NK-92 treated with Interleukin-12 subunit alpha and Interleukin-12 subunit beta, amount 100 ng/mL, for 24 hours (cell line): ENCODE results near the gene SNTG2.

Experiments used
- DNase-seq: peaks from one replicate; lab custom pipeline; 2025; lab: John Stamatoyannopoulos, UW

Gene SNTG2

DNA sequence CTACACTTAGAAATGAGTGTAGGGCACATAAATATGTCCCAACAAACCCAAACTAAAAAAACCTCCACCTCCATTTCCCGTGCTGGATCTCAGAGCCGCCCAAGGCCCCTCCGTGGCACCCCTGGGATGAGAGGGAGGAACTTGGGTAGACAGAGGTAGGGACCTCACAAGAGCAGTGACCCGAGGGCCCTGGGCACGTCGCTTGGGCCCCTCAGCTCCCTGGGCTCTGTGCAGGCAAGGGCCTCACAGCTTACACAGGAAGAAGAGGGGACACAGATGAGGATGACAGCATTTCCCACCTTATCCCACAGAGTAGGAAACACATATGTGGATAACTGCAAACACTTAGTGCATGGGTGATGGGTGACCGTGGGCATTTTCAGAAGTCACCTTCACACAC is 368.7 kb downstream of the SNTG2 start:
- DNase-seq, result no peak

DNA sequence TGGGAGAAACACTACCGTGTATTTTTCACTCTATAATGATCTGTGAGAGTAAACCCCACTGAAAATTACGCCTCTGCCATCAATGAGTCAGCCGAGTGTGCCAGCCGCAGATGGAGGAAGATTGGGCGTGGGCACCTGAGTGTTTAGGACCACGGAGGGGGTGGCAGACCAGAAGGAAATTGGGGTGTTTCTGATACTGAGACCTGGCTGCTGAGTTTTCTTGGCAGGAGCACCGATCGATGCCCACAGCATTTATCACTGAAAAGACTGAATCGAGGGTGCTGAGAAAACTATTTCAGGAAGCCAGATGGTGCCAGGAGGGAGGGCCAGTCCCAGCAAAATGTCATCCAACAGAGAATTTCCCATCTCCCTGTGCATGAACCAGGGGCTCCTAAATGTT is 370.7 kb downstream of the SNTG2 start:
- no peak for DNase-seq

DNA sequence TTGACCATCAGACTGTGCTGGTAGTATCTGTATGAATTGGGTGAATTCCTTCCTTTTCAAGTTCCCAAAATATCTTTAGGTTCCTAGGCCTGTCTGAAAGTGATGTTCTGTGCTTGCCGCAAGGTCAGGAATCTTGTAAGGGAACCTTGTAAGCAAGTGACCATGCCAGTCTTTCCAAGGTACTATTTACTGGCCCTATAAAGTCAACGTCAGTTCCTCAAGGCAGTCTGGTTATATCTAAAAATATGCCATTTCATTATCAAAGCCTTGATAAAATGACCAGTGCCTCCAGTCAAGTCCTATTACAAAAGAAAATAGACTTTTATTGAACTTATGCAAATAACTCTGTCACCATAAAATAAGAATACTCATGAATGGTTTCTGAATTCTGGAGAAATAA is 374.2 kb downstream of the SNTG2 start:
- DNase-seq, result no peak

DNA sequence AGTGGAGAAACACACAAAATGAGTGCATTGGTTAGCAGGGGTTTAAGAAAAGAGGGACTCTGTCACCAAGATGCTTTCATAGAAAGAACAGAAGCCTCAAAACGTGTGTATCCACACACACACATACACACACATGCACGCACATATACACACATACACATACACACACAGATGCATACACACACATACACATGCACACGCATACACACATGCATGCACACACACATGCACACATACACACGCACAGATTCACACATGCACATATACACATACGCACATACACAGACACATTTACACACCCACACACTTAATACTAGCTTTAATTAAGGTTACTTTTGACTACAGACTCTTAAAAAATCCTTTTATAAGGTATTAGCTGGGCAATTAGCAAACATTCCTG is 378.0 kb downstream of the SNTG2 start:
- no peak for DNase-seq

DNA sequence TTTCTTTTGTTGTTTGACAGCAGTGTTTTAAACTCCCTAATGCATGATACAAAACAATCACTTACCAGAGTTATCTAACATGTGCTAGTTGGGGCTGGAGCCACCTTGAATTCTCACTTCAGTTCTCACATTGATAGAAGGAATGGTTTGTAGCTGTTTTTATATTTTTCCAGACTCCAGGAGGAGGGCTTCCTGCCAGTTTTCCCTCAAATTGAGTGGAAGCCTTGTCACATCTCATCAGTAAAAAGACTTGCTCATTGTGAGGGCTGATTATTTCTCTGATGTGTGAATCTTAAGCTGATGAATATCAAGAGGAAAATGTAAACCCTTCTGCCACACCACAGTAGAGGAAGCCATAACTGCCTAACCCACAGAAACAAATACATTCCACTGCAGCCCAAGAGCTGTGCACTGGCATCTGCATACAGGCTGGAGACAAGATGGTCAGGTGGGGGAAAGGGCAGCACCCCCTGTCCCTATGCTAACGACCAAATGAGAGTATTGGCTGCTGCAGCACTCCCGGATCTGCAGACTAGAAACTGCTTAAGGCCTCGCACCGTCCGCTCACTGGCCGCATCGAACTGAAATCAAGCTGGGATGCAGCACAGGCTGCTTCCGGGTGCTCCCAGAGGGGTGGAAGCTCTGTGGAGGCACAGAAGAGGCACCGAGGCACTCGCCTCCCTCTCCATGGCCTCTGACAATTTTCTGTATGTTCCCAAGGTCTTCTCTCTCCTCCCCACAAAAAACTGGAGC is 388.9 kb downstream of the SNTG2 start:
- DNase-seq, result no peak

DNA sequence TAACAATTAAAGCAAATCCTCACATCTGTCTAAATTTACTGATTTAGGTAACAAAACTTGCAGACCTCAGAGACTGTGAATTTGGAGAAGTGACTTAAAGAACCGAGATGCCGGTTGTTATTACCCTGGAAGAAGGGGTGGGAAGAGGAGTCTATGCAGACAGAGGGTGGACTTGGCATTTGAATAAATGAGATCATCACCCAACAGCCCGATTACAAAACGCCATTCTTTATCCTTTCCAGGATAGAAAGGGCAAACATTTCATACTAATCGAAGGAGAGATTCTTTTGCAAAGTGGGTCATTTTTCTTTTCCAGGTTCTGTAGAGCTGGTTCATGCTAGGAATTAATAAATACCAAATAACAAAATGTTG is 389.5 kb downstream of the SNTG2 start:
- DNase-seq, result no peak

DNA sequence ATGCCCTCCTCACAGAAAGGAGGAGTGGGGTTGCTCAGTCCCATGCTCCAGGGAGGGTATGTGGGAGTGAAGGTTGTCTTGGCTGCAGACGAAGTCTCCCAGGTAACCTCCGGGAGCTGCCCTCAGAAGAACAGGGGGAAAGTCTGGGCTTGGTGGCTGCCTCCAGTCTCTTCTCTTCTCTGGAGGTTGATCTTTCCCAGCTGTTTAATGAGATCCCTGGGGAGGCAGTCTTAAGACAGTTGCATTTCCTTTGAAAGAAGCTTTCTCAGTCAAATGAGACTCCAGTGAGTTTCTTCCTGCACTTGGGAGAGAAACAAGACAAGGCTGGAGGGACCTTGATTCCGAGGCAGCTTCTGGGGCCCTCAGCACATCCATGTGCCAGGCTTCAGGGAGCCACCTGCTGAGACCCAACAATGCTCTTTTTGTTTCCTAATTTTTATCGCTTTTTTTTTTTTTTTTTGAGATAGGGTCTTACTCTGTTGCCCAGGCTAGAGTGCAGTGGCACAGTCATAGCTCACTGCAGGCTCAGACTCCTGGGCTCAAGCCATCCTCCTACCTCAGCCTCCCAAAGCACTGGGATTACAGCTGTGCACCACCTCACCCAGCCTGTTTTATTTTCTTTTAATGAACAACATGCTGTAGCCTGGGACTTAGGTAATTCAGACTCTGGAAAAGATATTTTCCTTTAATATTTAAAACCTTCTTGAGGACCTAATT is 390.9 kb downstream of the SNTG2 start:
- DNase-seq, result no peak

DNA sequence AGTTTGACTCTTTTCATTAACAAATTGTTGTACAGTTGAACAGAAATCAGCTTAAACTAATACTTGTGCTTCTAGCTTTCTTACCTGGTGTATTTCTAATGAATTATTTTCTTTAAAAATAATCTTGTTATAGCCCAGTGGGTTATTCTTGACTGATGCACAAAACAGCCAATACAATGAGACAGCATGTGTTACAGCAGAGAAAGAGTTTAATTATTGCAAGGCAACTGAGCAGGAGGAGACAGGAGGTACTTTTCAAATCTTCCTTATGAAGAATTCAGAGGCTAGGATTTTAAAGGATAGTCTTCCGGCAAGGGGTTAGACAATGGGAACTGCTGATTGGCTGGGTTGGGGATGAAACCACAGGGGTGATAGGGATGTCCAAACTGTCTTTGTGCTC is 398.1 kb downstream of the SNTG2 start:
- DNase-seq, result no peak

DNA sequence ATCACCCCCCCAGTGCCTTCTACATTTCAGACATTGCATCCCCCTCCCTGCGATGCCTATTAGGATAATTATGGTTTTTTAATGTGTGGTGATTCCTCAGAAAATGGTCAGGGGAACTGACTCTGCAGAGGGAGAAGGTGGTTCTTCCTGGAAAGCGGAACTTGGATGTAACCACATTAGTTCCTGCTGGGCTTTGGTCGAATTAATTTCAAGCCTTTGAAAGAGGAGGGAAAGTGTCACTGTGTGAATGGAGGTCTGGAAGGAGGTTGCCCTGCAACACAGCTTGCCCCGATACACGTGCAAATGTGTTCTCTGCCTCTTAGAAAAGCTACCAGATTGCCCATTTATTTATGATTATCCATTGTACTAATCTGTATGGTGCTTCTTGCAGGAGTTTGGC is 399.5 kb downstream of the SNTG2 start:
- no peak for DNase-seq

DNA sequence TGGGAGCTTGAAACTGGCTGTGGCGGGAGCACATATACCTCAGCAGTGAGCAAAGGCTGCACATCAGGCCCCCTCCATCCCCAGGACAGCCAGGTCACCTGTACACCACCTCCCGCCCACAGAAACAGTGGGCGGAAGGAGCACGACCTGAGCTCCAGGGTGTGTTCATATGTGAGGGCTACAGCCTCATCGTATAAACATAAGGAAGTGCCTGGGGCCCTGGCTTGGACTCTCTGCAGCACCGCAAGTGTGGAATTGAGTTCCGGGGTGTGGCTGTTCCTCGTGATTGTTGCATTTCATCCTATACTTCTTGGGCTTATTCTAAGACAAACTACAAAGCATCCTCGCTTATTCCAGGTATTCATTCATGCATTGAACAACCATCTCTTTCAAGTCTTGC is 402.5 kb downstream of the SNTG2 start:
- DNase-seq, result no peak

DNA sequence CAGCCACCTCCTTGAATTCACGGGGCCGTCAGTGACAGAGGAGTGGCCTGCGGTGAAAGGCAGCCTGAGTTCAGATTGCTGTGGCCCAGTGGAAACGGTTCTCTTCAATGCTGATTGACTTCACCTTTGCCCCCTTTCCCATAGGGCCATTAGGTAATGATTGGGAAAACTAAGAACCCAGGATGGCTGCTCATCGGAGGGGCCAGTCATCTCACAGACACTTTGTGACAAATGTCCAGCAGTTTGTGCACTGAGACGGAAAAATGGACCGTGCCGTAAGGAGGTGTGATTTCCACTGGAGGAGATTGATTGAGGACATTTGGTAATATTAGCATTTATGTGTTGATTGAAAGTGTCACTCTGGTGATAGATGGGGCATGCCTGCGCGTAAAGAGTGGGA is 402.9 kb downstream of the SNTG2 start:
- DNase-seq, result no peak

DNA sequence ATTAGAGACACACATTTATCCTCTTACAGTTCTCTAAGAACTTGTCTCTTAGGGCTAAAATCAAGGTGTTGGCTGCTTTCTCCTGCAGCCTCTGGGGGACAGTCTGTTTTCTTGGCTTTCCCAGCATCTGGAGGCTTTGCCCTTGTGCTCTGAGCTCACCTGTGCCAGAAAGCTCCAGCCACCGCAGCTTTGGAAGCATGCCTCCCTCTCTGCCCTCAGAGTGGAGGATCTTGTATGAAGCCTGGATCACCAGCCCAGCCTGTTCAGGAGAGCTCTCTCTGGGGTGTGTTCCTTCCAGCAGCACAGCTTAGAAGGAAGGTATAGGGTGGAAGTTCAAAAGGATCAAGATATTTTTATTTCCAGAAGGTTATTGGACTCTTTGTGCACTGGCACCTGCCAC is 409.5 kb downstream of the SNTG2 start:
- no peak for DNase-seq

DNA sequence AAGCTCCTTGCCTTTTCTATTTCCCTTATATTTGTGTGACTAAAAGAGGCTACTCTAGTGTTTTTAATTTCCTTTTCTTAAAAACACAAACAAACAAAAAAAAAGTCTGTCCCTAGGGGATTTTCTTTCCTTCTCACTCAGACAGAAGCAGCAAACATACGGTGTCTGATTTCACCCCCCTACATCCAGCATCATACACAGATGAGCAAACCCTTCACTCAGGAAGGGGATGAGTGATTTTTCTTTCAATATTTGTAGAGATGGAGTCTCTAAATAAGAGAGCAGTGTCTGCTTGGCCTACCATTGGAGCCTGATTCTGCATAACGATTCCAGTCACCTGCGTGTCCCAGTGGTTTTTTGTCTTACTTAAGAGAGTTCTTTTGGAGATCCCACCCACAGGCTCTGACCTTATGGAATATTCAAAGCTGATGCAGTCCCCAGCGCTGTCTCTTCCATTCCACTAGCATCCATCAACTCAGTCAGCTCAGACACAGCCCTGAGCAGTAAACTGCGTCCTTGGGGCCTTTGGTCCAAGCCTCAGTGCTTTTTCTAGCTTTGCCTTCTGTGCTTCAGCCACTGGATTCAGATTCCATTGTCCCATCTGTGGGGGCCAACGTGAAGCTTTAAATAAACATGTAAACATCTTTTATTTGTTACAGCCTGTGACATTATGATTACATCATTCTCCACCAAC is 410.1 kb downstream of the SNTG2 start:
- DNase-seq, result no peak

DNA sequence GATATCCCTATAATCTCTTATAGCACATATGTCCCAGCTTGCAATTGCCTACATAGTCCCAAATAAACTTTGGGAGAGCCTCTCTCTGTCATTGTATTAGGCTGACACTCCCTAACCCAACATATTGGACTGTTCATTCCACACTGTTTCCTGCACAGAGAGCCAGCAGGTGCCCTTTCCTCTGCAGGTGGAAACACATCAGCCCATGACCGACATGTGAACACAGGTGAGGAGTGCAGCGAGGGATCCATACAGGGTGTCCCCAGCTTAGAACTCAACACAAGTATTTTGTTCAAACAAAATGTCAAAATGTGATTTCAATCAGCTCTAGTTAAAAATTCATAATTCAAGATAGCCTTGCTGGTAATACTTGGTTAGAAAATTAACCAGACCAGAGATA is 412.7 kb downstream of the SNTG2 start:
- DNase-seq, result no peak

DNA sequence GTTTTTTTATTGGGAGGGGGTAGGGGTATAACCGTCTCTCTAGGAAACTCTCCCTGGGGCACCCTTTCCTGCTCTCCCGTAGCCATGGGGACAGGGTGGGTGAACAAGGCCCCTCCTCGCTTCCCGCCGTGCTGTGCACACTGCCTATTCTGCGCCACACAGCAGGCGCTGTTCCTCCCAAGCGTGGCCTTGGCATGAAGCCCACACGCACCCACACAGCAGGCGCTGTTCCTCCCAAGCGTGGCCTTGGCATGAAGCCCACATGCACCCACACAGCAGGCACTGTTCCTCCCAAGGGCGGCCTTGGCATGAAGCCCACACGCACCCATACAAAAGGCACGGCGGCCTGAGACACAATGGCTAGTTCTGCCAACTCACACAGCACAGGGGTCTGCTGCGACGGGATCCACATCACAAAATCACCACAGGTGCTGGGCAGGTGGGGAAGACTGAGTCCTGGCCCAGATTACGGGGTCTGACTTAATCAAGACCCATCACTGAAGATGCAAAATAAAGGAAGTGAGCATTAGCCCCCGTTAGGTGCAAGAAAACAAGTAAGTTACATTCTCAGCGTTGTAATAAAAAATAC is 416.0 kb downstream of the SNTG2 start:
- DNase-seq, result no peak

DNA sequence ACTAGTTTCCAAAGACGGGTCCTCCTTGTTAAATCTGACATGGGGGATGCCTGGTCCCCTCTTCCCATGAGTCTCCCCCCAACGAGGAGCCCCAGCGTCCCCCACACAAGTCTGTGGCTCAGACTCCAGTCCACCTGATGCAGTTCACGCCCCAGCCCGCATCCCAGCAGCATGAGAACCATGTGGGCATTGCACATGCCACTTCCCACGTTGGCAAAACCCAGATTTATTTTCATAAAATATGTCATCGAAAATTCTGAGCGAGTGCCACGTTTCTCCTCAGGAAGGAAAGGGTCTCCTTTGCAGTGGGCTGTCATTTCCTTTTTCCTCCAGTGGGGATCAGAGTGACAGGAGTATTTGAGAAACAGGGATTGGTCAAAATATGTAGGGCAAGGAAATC is 417.0 kb downstream of the SNTG2 start:
- no peak for DNase-seq

DNA sequence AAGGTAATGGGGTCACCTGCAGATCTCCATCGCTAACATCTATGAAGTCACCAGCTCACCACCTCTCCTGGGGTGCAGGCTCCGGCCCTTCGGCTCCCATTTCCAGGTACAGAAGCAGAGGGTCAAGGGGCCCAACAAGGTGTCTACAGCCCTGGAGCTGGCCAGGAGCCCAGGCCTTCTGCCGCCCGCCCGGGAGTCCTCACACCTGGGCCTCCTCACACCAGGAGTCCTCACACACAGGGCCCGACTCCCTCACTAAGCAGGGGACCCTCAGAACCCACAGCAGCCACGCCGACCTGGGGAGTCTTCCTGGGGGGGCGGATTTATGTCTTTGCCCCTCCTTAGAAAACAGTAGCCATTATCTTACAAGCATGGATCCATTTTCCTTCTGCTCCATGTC is 419.3 kb downstream of the SNTG2 start:
- no peak for DNase-seq

DNA sequence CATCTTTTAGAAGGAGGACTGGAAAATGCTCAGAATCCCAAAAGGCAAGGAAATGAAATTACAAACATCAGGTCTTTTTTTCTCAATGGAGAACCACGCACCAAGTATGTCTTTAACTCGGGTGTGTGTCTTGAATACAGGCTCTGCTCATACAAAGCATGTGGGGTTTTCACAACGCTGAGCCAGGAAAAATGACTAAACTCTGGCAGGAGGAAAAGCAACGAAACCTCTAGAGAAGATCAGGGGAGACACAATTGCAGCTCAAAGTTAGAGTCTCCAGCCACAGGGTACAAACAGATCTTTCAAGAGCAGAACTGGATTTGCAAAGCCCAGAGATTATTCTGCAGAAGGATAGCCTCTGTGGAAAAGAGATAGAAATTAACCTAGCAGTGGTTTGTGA is 419.8 kb downstream of the SNTG2 start:
- no peak for DNase-seq

DNA sequence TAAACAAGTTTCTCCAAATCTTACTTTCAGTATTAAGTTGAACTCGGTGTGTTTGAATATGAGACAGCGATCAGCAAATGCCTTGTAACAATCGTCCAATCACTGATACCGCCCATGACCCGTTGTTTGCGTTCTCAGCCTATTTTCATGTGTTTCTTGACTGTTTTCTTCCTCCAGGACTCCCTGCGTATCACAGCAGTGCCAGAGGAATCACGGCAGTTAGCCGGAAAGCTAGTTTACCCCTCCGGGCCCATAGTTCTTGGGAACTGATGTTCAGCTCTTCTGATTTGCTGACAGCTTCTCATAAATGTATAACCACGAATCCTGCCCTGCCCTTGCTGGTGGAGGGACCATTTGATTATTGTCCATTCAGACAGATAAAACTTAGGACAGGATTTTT is 420.4 kb downstream of the SNTG2 start:
- no peak for DNase-seq

DNA sequence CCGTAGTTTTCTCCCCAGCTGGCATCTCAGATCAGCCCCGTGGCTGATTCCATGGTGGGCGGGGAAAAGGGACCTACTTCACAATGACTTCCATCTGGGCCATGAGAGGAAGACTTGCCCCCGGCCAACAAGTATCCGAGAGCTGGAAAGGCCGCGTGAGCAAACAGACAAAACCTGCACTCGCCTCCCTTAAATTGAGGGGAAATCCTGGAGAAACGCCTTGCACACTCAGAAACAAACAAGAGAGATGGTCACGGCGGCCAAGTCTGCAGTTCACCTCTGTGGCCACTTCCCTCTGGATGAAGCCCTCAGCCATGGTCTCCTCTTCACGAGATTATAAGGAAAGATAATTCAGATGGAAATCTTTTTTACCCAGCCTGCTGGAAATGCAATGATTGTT is 423.2 kb downstream of the SNTG2 start:
- DNase-seq, result no peak

DNA sequence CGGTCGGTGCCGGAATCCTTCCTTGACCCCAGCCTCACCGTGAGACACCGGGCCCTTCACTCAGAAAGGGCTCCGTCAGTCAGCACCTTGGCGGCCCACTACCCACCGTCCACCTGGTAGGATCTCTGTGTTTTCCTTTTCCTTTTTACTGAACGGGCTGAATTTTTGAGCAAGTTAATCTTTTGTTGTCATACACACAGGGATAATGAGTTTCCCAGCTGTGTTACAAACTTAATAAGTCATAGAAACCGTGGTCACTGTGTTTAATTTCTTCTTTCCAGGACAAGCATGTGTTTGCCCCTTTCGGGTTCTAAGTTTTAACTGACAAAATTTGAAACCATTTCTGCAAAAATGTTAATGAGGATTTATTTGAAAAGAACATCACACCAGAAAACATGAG is 423.6 kb downstream of the SNTG2 start:
- DNase-seq, result no peak

DNA sequence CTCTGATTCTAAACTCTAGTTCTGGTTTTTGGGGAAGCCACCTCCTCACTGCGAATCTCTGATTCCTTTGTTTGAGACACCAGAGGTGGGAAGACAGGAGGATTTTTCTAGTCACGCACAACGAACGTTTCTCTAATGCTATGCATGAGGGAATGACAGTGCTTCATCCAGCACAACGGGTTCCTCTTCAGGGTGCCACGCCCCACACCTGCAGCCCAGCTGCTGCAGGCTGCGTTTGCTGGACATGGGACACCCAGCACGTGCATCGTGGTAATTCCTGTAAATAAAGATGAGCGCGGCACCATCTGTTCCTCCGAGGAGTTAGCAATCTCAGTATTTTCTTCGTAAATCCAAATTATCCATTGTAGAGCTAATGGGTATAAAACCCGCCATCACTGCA is 425.1 kb downstream of the SNTG2 start:
- no peak for DNase-seq

DNA sequence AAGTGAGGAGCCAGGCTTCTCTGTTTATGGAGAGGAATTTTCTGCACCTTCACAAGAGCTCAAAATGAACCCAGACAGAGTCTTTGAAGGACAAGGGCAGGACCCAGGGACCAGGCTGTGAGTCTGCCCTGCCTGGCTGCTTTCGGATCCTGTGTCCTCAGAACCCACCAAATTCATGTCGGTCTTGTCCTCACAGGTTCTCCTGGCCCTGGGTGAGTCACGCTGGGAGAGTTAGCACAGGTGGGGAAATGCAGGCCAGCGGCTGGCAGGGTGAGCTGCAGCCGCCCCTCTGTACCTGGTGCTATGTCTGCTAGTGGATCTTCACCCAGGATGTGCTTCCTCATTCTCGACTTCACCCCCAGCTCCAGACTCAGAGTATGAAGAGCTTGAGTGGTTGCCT is 426.8 kb downstream of the SNTG2 start:
- no peak for DNase-seq
